Activated gamma-delta T cell treated with anti-CD3 and anti-CD28 coated beads, Interleukin-2, amount 50 U/mL, for 16 hours (primary cell): ENCODE results near the gene OR2V2.
"Not testable (repeated sequence)": the region's sequence is repeated elsewhere in the genome, so short reads cannot be mapped to it uniquely, and the experiment has no call there.

ENCODE experiments used
- DNase-seq: peaks from one replicate; pipeline ENCODE4 v3.0.0-alpha.2; 2020; ENCODE audit warnings: low read depth

OR2V2 gene

GRCh38 chr5:181146927-181147636 is at the start of gene OR2V2:
OR2V2 (plus strand) TSS chr5:181147586; CDS start chr5:181154943, 7,357 bp downstream.
- DNase-seq = not testable (repeated sequence)

GRCh38 chr5:181097759-181098491 is 49.5 kb upstream of the OR2V2 start:
- not testable (repeated sequence) for DNase-seq

GRCh38 chr5:181098762-181099601 is 48.4 kb upstream of the OR2V2 start:
- no peak for DNase-seq

GRCh38 chr5:181099602-181100086 is 47.7 kb upstream of the OR2V2 start:
- no peak for DNase-seq

- no peak for DNase-seq
Measured at GRCh38 chr5:181100121-181100875, 47.1 kb upstream of the OR2V2 start.

- not testable (repeated sequence) for DNase-seq
Measured at GRCh38 chr5:181101030-181101641, 46.2 kb upstream of the OR2V2 start.

- not testable (repeated sequence) for DNase-seq
Measured at GRCh38 chr5:181101930-181102674, 45.3 kb upstream of the OR2V2 start.

- DNase-seq = not testable (repeated sequence)
Measured at GRCh38 chr5:181104259-181104568, 43.2 kb upstream of the OR2V2 start.

GRCh38 chr5:181104606-181105390 is 42.6 kb upstream of the OR2V2 start:
- DNase-seq = not testable (repeated sequence)

GRCh38 chr5:181105391-181106025 is 41.9 kb upstream of the OR2V2 start:
- DNase-seq = no peak

GRCh38 chr5:181107699-181108098 is 39.7 kb upstream of the OR2V2 start:
- DNase-seq = no peak

GRCh38 chr5:181108578-181109165 is 38.7 kb upstream of the OR2V2 start:
- no peak for DNase-seq

GRCh38 chr5:181109489-181110013 is 37.8 kb upstream of the OR2V2 start:
- DNase-seq = no peak

- no peak for DNase-seq
Measured at GRCh38 chr5:181111010-181111409, 36.4 kb upstream of the OR2V2 start.

GRCh38 chr5:181112476-181112875 is 34.9 kb upstream of the OR2V2 start:
- DNase-seq = no peak

GRCh38 chr5:181113572-181113971 is 33.8 kb upstream of the OR2V2 start:
- not testable (repeated sequence) for DNase-seq

- DNase-seq = no peak
Measured at GRCh38 chr5:181114284-181114843, 33.0 kb upstream of the OR2V2 start.
